D341Med (cell line): Measurements from ENCODE around the gene HIVEP3.

ENCODE experiments used
- DNase-seq: peaks from one replicate; pipeline ENCODE4 v3.0.0; 2012; ENCODE audit warnings: low spot score

Gene HIVEP3

DNA sequence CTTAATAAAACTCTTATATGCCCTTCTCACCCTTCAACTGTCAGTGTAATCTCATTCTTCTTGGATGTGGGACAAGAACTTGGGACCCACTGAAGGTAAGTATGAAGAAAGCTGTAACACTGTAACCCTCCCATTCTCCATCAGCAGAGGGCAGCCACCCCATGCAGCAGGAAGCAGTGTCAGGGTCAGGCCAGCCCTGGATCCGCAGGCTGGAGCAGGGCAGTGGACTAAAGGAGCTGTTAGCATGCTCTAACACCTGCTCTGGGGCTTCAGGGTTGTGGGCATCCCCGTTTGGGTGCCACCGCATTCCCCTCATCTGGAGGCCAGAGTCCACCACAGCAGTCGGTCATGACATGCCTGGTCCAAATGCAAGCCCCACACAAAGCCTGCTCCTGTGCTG lies 156.5 kb downstream of the HIVEP3 start:
- no peak for DNase-seq

DNA sequence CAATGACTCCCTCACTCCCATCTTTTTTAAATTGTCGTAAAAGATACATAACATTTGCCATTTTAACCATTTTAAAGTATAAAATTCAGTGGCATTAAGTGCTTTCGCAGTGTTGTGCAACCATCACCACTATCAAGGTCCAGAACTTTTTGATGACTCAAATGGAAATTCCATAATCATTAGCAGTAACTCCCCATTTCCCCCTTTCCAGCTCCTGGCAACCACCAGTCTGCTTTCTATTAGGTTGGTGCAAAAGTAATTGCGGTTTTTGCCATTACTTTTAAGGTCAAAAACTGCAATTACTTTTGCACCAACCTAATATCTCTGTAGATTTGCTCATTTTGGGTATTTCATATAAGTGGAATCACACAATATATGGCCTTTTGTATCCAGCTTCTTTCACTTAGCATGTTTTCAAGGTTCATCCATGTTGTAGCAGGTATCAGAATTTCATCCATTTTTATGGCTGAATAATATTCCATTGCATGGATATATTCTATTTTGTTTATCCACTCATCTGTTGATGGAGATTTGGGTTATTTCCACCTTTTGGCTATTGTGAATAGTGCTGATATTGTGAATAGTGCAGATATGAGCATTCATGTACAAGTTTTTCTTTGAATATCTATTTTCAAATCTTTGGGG lies 159.7 kb downstream of the HIVEP3 start:
- DNase-seq, result no peak

DNA sequence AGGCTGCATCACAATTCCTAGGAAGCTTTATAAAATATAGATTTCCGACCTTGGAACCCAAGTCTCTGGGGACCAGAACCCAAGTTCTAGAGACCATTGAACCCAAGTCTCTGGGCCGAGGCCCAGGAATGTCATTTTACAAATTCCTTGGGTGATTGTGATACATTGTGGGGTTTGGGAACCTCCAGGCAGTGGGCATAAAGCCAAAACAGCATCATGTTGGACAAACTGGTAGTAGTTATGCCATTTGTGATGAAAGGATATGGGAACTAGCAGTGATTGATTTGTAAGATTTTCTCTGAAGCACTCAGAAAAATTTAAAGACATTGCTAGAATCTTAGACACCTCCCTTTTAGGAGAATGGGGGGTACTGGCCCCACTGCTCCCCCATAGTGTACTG lies 160.2 kb downstream of the HIVEP3 start:
- no peak for DNase-seq

DNA sequence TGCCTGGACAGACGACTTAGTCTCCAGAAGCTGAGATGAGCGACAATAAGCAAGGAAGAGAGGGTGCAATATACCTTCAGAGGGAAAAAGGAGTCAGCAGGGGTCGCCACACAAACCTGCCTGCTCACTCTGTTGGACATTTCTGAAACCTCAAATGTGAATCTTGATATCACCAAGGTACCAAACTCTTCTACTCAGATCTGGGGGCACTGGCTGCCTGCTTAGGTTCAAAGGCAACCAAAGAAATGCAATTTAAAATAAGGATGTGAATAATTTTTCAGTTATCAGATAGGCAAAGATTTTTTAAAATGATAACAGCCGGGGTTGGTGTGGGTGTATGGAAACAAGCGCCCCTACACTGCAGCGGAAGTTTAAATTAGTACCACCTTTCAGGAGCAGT lies 164.2 kb downstream of the HIVEP3 start:
- DNase-seq, result no peak

DNA sequence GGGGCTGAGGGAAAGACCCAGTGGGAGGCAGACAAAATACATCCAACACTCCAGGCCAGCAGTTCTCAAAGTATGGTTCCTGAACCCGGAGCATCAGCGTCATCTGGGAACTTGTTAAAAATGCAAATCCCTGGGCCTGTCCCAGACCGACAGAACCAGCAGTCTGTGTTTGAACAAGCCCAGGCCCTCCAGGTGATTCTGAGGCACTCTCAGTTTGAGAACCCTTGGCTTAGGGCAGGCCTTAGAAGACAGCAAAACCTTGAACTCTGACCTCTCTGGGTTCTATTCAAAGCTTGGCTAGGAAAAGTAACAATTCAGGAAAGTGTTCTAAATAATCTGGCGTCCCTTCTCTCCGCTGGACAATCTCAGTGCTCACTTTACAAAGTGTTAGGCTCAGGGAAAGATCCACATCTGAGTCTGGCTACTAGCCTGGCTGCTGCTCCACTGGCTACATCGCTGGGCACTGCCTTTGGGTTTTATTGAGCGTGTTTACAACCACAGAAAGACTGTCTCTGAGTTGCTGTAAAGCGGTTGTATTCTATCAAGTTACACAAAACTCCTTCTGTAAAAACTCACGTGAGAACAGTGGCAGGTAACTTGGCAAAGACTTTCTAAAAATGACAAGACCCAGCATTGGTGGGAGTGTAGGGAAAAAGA lies 166.1 kb downstream of the HIVEP3 start:
- no peak for DNase-seq

DNA sequence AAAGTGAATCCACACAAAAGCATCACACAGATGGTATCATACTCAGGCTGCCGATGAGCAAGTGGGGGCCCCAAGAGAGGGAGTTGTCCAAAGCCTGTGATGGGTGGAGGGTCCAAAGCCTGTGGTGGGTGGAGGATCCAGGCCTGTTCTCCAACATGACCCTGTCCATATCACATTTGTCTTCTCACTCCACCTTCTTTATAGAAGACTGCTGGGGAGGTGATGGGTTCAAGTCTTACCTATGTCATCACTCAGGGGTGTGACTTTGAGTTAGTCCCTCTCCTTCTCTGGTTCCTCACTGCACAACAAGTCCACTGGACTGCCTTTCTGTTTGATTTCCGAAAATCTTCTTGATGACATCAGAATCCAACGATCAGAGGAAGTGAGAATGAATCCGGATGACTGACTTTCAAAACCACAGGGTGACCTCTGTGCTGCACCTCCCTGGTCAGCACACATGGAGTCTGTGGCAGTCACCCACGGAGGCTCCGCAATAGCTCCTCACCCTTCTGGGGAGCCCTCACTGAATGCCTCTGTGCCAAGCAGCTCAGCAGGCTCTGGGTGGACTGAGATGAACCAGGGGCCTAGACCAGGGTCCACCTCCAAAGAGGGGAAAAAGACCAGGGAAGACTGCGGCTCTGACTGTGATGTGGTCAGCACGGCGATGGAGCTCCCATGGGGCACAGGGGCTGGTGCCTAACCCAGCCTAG lies 166.8 kb downstream of the HIVEP3 start:
- DNase-seq, result no peak

DNA sequence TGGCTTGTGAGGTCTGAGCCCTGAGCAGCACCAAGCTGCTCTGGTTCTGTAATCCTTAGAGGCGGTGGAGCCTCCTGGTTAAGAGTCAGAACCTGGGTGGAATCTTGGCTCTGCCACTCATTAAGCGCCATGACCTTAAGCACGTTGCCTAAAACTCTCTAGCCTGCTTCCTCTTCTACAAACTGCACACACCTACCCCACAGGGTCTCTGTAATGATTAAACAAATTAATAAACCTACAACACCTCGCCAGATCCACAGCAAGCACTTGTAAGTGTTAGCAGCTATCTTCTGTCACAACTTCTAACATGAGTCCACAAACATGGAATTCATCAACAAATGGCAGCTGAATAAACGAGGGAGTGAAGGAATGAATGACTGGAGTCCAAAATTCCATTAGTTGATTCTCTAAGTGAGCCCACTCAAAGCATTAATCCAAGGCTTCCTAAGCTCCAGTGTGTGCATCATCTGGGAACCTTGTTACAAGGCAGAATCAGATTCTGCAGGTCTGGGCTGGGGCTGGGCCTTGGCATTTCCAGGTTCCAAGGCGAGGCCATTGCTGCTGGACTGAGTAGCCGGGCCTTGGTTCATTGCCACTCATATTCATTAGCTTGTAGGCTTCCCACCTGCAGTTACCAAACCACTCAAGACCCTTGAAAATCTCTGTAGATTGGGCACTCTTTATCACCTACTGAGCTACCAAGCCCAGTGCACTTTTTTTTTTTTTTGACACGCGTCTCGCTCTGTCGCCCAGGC lies 168.6 kb downstream of the HIVEP3 start:
- no peak for DNase-seq

DNA sequence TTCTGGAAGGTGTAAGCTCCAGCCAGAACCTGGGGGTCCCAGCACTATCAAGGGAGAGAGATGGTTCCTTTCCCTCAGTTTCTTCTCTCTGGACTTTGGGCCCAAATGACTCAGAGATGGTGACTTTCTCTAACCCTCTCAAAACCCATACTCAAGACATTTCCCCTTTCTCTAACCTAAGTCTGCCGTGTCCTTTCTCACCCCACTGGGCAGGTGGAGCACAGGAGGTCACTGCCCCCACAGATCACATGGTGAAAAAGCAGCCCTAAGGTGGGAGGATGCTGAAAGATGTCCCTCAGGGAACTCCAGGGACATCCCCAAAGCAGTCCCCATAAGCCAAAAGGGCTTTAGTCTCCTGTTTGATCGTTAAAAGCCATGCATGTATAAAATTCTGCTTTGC lies 173.7 kb downstream of the HIVEP3 start:
- no peak for DNase-seq

- no peak for DNase-seq
Observed at GRCh38 chr1:41743366-41743765, 175.4 kb downstream of the HIVEP3 start.

DNA sequence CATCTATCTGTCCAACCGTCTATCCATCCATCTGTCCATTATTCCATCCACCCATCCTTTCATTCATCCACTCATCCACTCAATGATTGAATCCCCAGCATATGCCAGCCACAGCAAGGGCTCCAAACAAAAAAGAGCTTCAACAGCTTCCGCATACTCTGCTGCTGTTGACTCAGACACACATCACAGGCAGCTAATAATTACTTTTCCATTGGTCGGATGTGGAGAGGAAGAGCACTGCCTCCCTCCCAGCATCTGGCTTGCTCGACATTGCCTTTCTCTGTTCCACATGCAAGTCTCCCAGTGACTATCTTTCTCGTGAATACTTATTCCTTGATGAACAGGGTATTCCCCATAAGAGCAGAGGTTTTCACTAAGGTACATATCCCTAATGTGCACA lies 176.5 kb downstream of the HIVEP3 start:
- no peak for DNase-seq

- no peak for DNase-seq
Observed at GRCh38 chr1:41741244-41741643, 177.5 kb downstream of the HIVEP3 start.

GRCh38 chr1:41740630-41741239 lies 178.0 kb downstream of the HIVEP3 start:
- no peak for DNase-seq

DNA sequence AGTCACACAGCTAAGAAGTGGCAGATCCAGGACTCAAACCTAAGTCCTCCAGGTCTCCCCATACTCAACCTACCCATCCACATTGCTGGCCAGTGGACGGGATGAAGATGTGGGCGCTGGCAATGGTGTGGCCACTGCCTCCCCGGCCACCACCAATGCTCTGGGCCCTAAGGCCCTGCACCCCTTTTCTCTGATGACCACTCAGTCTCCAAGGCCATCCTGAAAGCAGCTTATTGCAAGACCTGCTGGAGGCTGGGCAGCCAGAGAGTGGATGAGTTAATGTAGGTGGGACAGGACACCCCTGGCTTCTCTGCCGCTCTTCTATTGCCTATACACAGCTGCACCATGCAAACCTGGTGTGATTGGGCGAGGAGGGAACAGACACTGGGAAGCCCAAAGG lies 178.7 kb downstream of the HIVEP3 start:
- DNase-seq, result no peak

DNA sequence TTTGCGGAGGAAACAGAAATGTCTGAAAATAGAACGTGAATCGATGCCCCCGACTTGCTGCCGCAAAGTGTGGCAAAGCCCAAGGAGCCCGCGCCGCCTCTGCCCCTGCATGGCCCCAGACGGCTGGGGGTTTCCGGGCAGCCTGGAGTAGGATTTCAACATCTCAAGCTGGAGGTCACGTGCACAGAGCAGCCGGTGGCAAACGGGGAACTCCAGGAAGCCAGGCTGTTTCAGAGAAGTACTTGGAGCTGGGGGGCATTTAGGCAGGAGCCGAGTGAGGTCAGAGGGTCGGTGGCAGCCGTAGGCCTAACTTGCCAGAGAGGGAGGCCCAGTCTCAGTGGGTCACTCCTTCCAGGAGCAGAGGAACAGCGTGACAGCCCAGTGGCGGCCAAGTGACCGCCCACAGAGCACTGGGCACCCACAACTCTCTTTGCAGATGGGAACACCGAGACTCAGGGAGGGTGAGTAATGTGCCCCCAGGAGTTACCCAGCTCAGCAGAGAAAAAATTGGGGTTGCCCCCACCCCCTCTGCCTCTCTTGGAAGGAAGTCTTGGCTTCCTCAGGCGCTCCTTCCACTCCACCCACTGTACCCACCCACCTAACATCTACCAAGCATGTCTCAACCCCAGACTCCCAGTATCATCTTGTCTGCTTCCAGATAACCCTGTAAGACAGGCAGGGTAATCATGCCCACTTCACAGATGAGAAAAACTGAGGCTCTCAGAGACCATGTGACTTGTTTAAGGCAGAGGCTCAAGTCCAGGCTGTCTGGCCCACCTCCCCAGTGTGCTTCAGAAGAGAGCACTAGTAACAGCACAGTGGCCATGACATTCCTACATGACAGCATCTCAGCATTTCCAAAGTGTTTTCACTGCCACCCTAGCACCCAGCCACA lies 179.4 kb downstream of the HIVEP3 start:
- DNase-seq, result no peak

DNA sequence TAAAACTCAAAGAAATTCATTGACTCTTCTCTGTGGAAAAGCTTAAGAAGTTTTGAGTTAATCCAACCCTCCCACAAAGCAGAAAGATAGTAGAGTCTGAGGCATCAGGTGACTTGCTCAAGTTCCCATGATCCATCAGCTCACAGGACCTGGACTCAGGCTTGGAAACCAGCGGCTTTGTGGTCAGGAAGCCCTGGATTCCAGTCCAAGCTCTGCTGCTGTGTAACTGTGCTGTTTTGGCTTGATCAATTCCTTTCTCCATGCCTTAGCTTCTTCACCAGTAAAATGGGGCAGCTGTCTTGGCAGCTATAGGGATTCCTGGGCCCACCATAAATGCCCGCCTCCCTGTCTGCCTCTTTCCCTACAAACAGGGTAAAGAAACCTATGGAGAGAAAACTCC lies 180.2 kb downstream of the HIVEP3 start:
- no peak for DNase-seq

GRCh38 chr1:41738006-41738405 lies 180.7 kb downstream of the HIVEP3 start:
- no peak for DNase-seq

GRCh38 chr1:41735631-41736260 lies 183.0 kb downstream of the HIVEP3 start:
- no peak for DNase-seq

DNA sequence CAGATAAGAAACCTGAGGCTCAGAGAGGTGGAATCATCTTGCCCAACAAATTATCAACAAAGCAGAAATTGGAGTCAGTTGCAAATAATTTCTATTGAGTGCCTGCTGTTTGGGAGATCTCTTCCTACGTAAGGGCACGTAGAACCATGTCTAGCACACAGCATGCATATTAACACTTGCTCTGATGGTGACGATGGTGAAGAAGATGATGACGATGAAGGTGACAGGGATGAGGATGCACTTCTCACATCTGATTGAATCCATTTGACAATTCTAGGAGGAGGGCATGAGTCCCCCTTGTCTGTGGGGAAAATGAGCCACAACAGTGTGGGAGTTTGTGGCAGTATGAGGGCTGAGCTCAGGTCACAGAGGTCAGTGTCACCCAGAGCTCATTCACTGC lies 183.6 kb downstream of the HIVEP3 start:
- no peak for DNase-seq

GRCh38 chr1:41734201-41734970 lies 184.3 kb downstream of the HIVEP3 start:
- DNase-seq, result no peak

GRCh38 chr1:41733725-41734124 lies 185.0 kb downstream of the HIVEP3 start:
- DNase-seq, result no peak
